Bronchial epithelial cell (primary cell): Measurements from ENCODE around the gene MRPL30. TPM values are rescaled to one million over a fixed set of nuclear protein-coding genes. Genes with fewer than 3 reads are reported as not detected.
"Not testable (repeated sequence)": the region's sequence is repeated elsewhere in the genome, so short reads cannot be mapped to it uniquely, and the experiment has no call there.

ENCODE experiments used
- DNase-seq: peaks from one replicate; pipeline ENCODE4 v3.0.0-alpha.2; 2010; ENCODE audit warnings: low read depth
- FAIRE-seq: peaks from 2 replicates; lab custom pipeline; 2011; peaks lifted over from hg19 to GRCh38; lab: Jason Lieb, UNC
- H3K27me3 ChIP-seq: 2 replicates; pipeline ENCODE4 v1.5.1; 2011; ENCODE audit warnings: low read length; ENCODE audit not compliant: control insufficient read depth, insufficient read depth
- H3K36me3 ChIP-seq: 2 replicates; pipeline ENCODE4 v1.5.1; 2011; ENCODE audit warnings: low read length; ENCODE audit not compliant: control insufficient read depth, insufficient read depth
- H3K4me3 ChIP-seq: 2 replicates; pipeline ENCODE4 v1.5.1; 2011; ENCODE audit warnings: mild to moderate bottlenecking, low read depth, low read length, control low read depth
- CTCF ChIP-seq: IDR thresholded peaks from 2 replicates; pipeline ENCODE4 v1.5.1; 2011; ENCODE audit warnings: mild to moderate bottlenecking, moderate library complexity, low read length, control low read depth, inconsistent platforms; ENCODE audit not compliant: insufficient read depth, severe bottlenecking
- total RNA-seq: library from RNA; depleted of rRNA; stranded (reverse); fragments of >200 nt; gene quantifications from 2 replicates; pipeline ENCODE4 v1.2.1, GENCODE V29; 2014

The MRPL30 gene
- 21.5 and 22.6 TPM in 2 replicates for total RNA-seq

- no peaks in the 10 kb centered on the region for H3K36me3 ChIP-seq
- FAIRE-seq (no peak), DNase-seq (peak; percentile 93)
- peak within 1 kb of the TSS; percentile 84 for H3K4me3 ChIP-seq
- no peaks in the 10 kb centered on the region for H3K27me3 ChIP-seq
- TF ChIP-seq CTCF, result no peak
These were observed at the start of gene MRPL30, which contains the start of gene MITD1 for GRCh38 chr2:99180755-99181623. Gene MRPL30 (plus strand): TSS chr2:99181184. CDS start chr2:99186204, 5,020 bp downstream. Gene MITD1 (minus strand): TSS chr2:99181058. CDS start chr2:99180981, 77 bp downstream.

GRCh38 chr2:99135044-99135556 lies 45.9 kb upstream of the MRPL30 start:
- not testable (repeated sequence) for DNase-seq, FAIRE-seq

GRCh38 chr2:99139003-99139402 lies 42.0 kb upstream of the MRPL30 start:
- H3K27me3 ChIP-seq, result no peaks in the 10 kb centered on the region
- TF ChIP-seq CTCF, result no peak
- no peak for FAIRE-seq
- peak; percentile 17 for DNase-seq
- H3K36me3 ChIP-seq, result no peaks in the 10 kb centered on the region
- no peak overlapping the region for H3K4me3 ChIP-seq

More at GRCh38 chr2:99135044-99135556, 45.9 kb upstream of the MRPL30 start:
- not testable (repeated sequence) for H3K36me3 ChIP-seq, H3K27me3 ChIP-seq, H3K4me3 ChIP-seq

- peak overlapping the region; percentile 81 for H3K4me3 ChIP-seq
- no peaks in the 10 kb centered on the region for H3K27me3 ChIP-seq
- TF ChIP-seq CTCF, result no peak
- no peaks in the 10 kb centered on the region for H3K36me3 ChIP-seq
- peak; percentile 27 for DNase-seq
- FAIRE-seq, result no peak
These were observed 40.7 kb upstream of the MRPL30 start for GRCh38 chr2:99140056-99140859.

GRCh38 chr2:99140860-99141109 lies 40.2 kb upstream of the MRPL30 start:
- DNase-seq, result no peak
- Histone ChIP-seq H3K27me3 (no peaks in the 10 kb centered on the region), H3K4me3 (peak overlapping the region; percentile 81), H3K36me3 (no peaks in the 10 kb centered on the region)
- FAIRE-seq, result no peak
- TF ChIP-seq CTCF, result no peak
